DOHH2 (cell line): ENCODE data around the gene TUT1.
A peak's percentile ranks its signal among the peaks of the same experiment; 100 is the strongest.

Experiments
- H3F3A ChIP-seq: fragments of 200-600 bp; sonication (generic), shearing (Covaris generic); 2 replicates; pipeline ENCODE4 v1.6.0; 2016; ENCODE audit warnings: antibody characterized with exemption, mild to moderate bottlenecking; ENCODE audit not compliant: control insufficient read depth, insufficient read depth
- H3K27ac ChIP-seq: fragments of 200-600 bp; sonication (generic); 2 replicates; pipeline ENCODE4 v1.5.1; 2014; ENCODE audit warnings: low read depth, mild to moderate bottlenecking, low read length, moderate library complexity
- H3K27me3 ChIP-seq: fragments of 200-600 bp; sonication (generic); 2 replicates; pipeline ENCODE4 v1.6.1; 2014; ENCODE audit warnings: mild to moderate bottlenecking, low read length, mixed read lengths; ENCODE audit not compliant: control insufficient read depth
- H3K36me3 ChIP-seq: fragments of 200-600 bp; sonication (generic); 2 replicates; pipeline ENCODE4 v1.6.1; 2014; ENCODE audit warnings: mild to moderate bottlenecking, low read length, moderate library complexity, mixed read lengths; ENCODE audit not compliant: control insufficient read depth
- H3K4me1 ChIP-seq: fragments of 200-600 bp; sonication (generic); 2 replicates; pipeline ENCODE4 v1.6.1; 2014; ENCODE audit warnings: mild to moderate bottlenecking, low read length, mixed read lengths; ENCODE audit not compliant: control insufficient read depth
- H3K4me2 ChIP-seq: fragments of 200-600 bp; sonication (generic); 2 replicates; pipeline ENCODE4 v1.6.0; 2014; ENCODE audit warnings: mild to moderate bottlenecking, low read length, moderate library complexity
- H3K4me3 ChIP-seq: fragments of 200-600 bp; sonication (generic); 2 replicates; pipeline ENCODE4 v1.5.1; 2014; ENCODE audit warnings: mild to moderate bottlenecking, low read length, mixed read lengths
- H3K79me2 ChIP-seq: fragments of 200-600 bp; sonication (generic); 2 replicates; pipeline ENCODE4 v1.6.1; 2014; ENCODE audit warnings: mild to moderate bottlenecking, low read length, mixed read lengths; ENCODE audit not compliant: control insufficient read depth
- H3K9me2 ChIP-seq: fragments of 200-600 bp; sonication (generic); replicated peaks from 2 replicates; pipeline ENCODE4 v1.6.1; 2014; ENCODE audit warnings: mild to moderate bottlenecking, low read length, mixed read lengths; ENCODE audit not compliant: control insufficient read depth
- H3K9me3 ChIP-seq: fragments of 200-600 bp; sonication (generic); 2 replicates; pipeline ENCODE4 v1.6.1; 2014; ENCODE audit warnings: antibody characterized with exemption, low read length, mixed read lengths; ENCODE audit not compliant: control insufficient read depth, insufficient read depth
- H4K20me1 ChIP-seq: fragments of 200-600 bp; sonication (generic); 2 replicates; pipeline ENCODE4 v1.6.0; 2014; ENCODE audit warnings: low read depth, mild to moderate bottlenecking, antibody characterized with exemption, low read length, moderate library complexity; ENCODE audit not compliant: control insufficient read depth, insufficient read depth
- EZH2phosphoT487 ChIP-seq: fragments of 200-600 bp; sonication (generic); IDR thresholded peaks from 2 replicates; pipeline ENCODE4 v1.6.1; 2017; ENCODE audit warnings: borderline replicate concordance, mild to moderate bottlenecking, antibody characterized with exemption, low read length, moderate library complexity, mixed read lengths
- TF ChIP-seq, protein P1 (sequence below): fragments of 200-600 bp; sonication (generic); IDR thresholded peaks from one replicate; pipeline ENCODE4 v1.5.1; 2014; ENCODE audit warnings: antibody characterized with exemption, mild to moderate bottlenecking, low read depth, low read length; ENCODE audit not compliant: poor library complexity, severe bottlenecking

The TUT1 gene, protein sequence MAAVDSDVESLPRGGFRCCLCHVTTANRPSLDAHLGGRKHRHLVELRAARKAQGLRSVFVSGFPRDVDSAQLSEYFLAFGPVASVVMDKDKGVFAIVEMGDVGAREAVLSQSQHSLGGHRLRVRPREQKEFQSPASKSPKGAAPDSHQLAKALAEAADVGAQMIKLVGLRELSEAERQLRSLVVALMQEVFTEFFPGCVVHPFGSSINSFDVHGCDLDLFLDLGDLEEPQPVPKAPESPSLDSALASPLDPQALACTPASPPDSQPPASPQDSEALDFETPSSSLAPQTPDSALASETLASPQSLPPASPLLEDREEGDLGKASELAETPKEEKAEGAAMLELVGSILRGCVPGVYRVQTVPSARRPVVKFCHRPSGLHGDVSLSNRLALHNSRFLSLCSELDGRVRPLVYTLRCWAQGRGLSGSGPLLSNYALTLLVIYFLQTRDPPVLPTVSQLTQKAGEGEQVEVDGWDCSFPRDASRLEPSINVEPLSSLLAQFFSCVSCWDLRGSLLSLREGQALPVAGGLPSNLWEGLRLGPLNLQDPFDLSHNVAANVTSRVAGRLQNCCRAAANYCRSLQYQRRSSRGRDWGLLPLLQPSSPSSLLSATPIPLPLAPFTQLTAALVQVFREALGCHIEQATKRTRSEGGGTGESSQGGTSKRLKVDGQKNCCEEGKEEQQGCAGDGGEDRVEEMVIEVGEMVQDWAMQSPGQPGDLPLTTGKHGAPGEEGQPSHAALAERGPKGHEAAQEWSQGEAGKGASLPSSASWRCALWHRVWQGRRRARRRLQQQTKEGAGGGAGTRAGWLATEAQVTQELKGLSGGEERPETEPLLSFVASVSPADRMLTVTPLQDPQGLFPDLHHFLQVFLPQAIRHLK

DNA sequence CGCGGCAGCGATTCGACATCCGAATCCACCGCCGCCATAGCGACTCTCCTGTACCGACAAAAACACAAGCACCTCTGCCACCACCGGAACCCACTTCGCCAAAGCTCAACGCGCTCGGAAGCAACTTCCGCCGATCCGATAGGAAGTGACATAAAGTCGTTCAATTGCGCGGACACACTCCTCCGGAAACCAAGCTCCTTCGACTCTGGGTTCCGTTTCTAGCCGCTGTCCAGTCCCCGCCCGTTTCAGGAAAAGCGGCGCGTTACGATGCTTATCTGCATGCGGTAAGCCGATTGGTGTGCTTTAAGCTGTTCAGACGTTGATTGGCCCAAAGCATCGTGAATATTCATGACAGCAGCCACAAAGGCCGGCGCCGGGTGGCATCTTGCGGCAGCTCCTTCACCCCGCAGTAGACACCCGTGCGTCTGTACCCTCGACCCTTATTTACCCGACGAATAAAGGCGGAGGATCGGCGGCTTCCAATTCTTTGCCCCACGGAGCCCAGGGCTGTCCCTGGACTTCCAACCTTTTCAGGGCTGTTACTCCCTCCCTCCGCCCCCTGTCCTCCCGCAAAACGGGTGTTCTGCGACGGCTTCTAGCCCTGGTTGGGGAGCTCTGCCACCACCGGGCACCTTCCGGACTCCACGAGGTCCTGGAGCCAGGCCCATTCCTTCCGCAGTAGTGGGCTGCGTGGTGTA, at the start of gene TUT1:
TSS of gene TUT1 (minus strand) at position 76 of the 698 bp plus-strand sequence. CDS start at position 38, 38 bp downstream.
- H3K4me2 ChIP-seq: peak within 1 kb of the TSS; percentile 99
- H3K27ac ChIP-seq: peak within 1 kb of the TSS; percentile 75
- H3K79me2 ChIP-seq: peaks cover 48% of the 10 kb centered on the region
- H3K9me2 ChIP-seq: no peaks in the 10 kb centered on the region
- H3F3A ChIP-seq: peaks cover 32% of the 10 kb centered on the region
- H3K4me1 ChIP-seq: peaks cover 35% of the 10 kb centered on the region
- H3K36me3 ChIP-seq: peaks cover 83% of the 10 kb centered on the region
- H3K27me3 ChIP-seq: no peaks in the 10 kb centered on the region
- no peaks in the 10 kb centered on the region for H3K9me3 ChIP-seq
- peak within 1 kb of the TSS; percentile 86 for H3K4me3 ChIP-seq
- TF ChIP-seq EZH2phosphoT487: no peak
- TF ChIP-seq, protein P1, sequence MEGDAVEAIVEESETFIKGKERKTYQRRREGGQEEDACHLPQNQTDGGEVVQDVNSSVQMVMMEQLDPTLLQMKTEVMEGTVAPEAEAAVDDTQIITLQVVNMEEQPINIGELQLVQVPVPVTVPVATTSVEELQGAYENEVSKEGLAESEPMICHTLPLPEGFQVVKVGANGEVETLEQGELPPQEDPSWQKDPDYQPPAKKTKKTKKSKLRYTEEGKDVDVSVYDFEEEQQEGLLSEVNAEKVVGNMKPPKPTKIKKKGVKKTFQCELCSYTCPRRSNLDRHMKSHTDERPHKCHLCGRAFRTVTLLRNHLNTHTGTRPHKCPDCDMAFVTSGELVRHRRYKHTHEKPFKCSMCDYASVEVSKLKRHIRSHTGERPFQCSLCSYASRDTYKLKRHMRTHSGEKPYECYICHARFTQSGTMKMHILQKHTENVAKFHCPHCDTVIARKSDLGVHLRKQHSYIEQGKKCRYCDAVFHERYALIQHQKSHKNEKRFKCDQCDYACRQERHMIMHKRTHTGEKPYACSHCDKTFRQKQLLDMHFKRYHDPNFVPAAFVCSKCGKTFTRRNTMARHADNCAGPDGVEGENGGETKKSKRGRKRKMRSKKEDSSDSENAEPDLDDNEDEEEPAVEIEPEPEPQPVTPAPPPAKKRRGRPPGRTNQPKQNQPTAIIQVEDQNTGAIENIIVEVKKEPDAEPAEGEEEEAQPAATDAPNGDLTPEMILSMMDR: no peak
- no peaks in the 10 kb centered on the region for H4K20me1 ChIP-seq

DNA sequence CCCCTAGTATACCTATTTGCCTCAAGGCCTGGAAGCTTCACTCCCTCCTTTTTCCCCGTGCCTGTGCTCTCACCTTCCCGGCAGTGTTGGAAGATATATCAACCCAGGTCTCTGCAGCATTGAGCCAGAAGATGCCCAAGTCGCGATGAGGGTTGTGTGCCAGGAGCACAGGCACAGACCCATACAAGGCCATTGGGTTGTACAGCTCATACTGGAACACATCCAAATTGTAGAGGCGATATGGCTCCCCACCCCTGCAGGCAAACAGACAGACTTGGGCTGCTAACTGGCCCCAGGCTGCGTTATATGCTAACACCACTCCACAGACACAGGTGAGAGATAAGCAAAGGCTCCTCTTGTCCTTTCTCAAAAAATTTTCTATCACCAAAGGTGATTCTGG, 41.2 kb upstream of the TUT1 start:
- H3K4me3 ChIP-seq: no peak overlapping the region
- H4K20me1 ChIP-seq: no peaks in the 10 kb centered on the region
- no peaks in the 10 kb centered on the region for H3K9me3 ChIP-seq
- no peak for TF ChIP-seq EZH2phosphoT487
- TF ChIP-seq, protein P1: no peak
- peaks cover 89% of the 10 kb centered on the region for H3K36me3 ChIP-seq
- H3K4me2 ChIP-seq: no peak overlapping the region
- no peak overlapping the region for H3K27ac ChIP-seq
- no peaks in the 10 kb centered on the region for H3K9me2 ChIP-seq
- H3K4me1 ChIP-seq: no peaks in the 10 kb centered on the region
- H3K79me2 ChIP-seq: peaks cover 4% of the 10 kb centered on the region; the same call in 1 of the 2 replicates
- H3F3A ChIP-seq: no peaks in the 10 kb centered on the region
- H3K27me3 ChIP-seq: no peaks in the 10 kb centered on the region

DNA sequence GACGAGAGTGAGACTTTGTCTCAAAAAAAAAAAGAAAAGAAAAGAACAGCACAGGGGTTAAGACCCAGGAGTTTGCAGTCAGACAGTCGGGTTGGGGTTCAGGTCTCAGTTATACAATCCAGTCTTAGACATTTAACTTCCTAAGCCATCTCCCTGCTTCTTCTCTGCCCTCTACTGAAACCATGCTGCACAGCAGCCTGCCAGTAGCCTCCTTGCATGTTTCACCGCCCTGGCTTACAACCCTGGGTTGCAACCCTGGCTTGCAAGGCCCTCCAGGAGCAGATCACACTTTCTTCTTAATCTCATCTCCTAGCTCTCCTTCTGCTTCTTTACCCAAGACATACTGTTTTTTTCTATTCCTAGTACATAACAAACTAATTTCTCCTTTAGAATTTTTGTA, 36.4 kb upstream of the TUT1 start:
- H3K4me1 ChIP-seq: no peaks in the 10 kb centered on the region
- no peaks in the 10 kb centered on the region for H3K9me2 ChIP-seq
- H3K36me3 ChIP-seq: peaks cover 76% of the 10 kb centered on the region
- H4K20me1 ChIP-seq: no peaks in the 10 kb centered on the region
- H3F3A ChIP-seq: peaks cover 16% of the 10 kb centered on the region
- no peak overlapping the region for H3K4me2 ChIP-seq
- H3K27me3 ChIP-seq: no peaks in the 10 kb centered on the region
- H3K27ac ChIP-seq: no peak overlapping the region
- no peaks in the 10 kb centered on the region for H3K9me3 ChIP-seq
- no peak for TF ChIP-seq EZH2phosphoT487
- TF ChIP-seq, protein P1: no peak
- no peaks in the 10 kb centered on the region for H3K79me2 ChIP-seq
- no peak overlapping the region for H3K4me3 ChIP-seq
